ENCODE data around the gene MCM5. TPM values are rescaled to one million over a fixed set of nuclear protein-coding genes. Genes with fewer than 3 reads are reported as not detected.
"Not testable (repeated sequence)": the region's sequence is repeated elsewhere in the genome, so short reads cannot be mapped to it uniquely, and the experiment has no call there.

The MCM5 gene
- total RNA-seq, 1 donor, result 192 TPM

- DNase-seq (ENCODE audit: low read depth in 2 of 3, low spot score in 2 of 3), result no peak
These were observed 50.1 kb downstream of the MCM5 start for GRCh38 chr22:35449829-35450689.

- DNase-seq (ENCODE audit: low read depth in 2 of 3, low spot score in 2 of 3), result no peak
These were observed 51.1 kb downstream of the MCM5 start for GRCh38 chr22:35450824-35451569.

GRCh38 chr22:35451592-35451991, 51.7 kb downstream of the MCM5 start:
- DNase-seq (ENCODE audit: low read depth in 2 of 3, low spot score in 2 of 3), result no peak

GRCh38 chr22:35452351-35452781, 52.4 kb downstream of the MCM5 start:
- no peak for DNase-seq (ENCODE audit: low read depth in 2 of 3, low spot score in 2 of 3)

GRCh38 chr22:35452810-35453743, 53.1 kb downstream of the MCM5 start:
- DNase-seq (ENCODE audit: low read depth in 2 of 3, low spot score in 2 of 3), result no peak

GRCh38 chr22:35454416-35455054, 54.6 kb downstream of the MCM5 start:
- peak in 1 of 3 donors; percentile 42 for DNase-seq (ENCODE audit: low read depth in 2 of 3, low spot score in 2 of 3)

GRCh38 chr22:35455529-35455928, 55.6 kb downstream of the MCM5 start:
- no peak for DNase-seq (ENCODE audit: low read depth in 2 of 3, low spot score in 2 of 3)

GRCh38 chr22:35456757-35457156, 56.8 kb downstream of the MCM5 start:
- no peak for DNase-seq (ENCODE audit: low read depth in 2 of 3, low spot score in 2 of 3)

GRCh38 chr22:35457729-35458546, 58.0 kb downstream of the MCM5 start:
- no peak for DNase-seq (ENCODE audit: low read depth in 2 of 3, low spot score in 2 of 3)

- DNase-seq (ENCODE audit: low read depth in 2 of 3, low spot score in 2 of 3), result no peak
These were observed 58.8 kb downstream of the MCM5 start for GRCh38 chr22:35458547-35459422.

GRCh38 chr22:35459423-35459894, 59.5 kb downstream of the MCM5 start:
- DNase-seq (ENCODE audit: low read depth in 2 of 3, low spot score in 2 of 3), result no peak

GRCh38 chr22:35459976-35460375, 60.0 kb downstream of the MCM5 start:
- not testable (repeated sequence) for DNase-seq (ENCODE audit: low read depth in 2 of 3, low spot score in 2 of 3)

GRCh38 chr22:35460688-35461087, 60.7 kb downstream of the MCM5 start:
- DNase-seq (ENCODE audit: low read depth in 2 of 3, low spot score in 2 of 3), result no peak

- no peak for DNase-seq (ENCODE audit: low read depth in 2 of 3, low spot score in 2 of 3)
These were observed 62.7 kb downstream of the MCM5 start for GRCh38 chr22:35462498-35463230.

- no peak for DNase-seq (ENCODE audit: low read depth in 2 of 3, low spot score in 2 of 3)
These were observed 63.4 kb downstream of the MCM5 start for GRCh38 chr22:35463231-35463933.

- no peak for DNase-seq (ENCODE audit: low read depth in 2 of 3, low spot score in 2 of 3)
These were observed 64.5 kb downstream of the MCM5 start for GRCh38 chr22:35464399-35464798.

- DNase-seq (ENCODE audit: low read depth in 2 of 3, low spot score in 2 of 3), result no peak
These were observed 65.3 kb downstream of the MCM5 start for GRCh38 chr22:35465109-35465701.

Data from hematopoietic multipotent progenitor cell (in vitro differentiated cells).